Brain microvascular endothelial cell (primary cell): ENCODE measurements around the gene ERCC6.

ENCODE experiments used
- DNase-seq: peaks from one replicate; pipeline ENCODE4 v3.0.0-alpha.2; 2020
- H3K27ac ChIP-seq: fragments of 250-450 bp; sonication (Bioruptor Pico); 2 replicates; pipeline ENCODE4 v1.5.1; 2020; ENCODE audit warnings: mild to moderate bottlenecking, moderate library complexity
- H3K27me3 ChIP-seq: fragments of 250-450 bp; sonication (Bioruptor Pico); replicated peaks from 2 replicates; pipeline ENCODE4 v1.5.1; 2020; ENCODE audit warnings: mild to moderate bottlenecking
- H3K36me3 ChIP-seq: fragments of 250-450 bp; sonication (Bioruptor Pico); replicated peaks from 2 replicates; pipeline ENCODE4 v1.5.1; 2020; ENCODE audit warnings: mild to moderate bottlenecking
- H3K4me3 ChIP-seq: 2 replicates; pipeline ENCODE4 v1.5.1; 2011; ENCODE audit warnings: low read depth, mild to moderate bottlenecking, control low read depth, low read length, moderate library complexity
- in situ Hi-C: cut with HindIII; loops from 2 replicates; pipeline ENCODE4 v1.10.0; 2017; ENCODE audit warnings: low sequenced_read_pairs, low pct_ligation_motif_present
- TF ChIP-seq, protein P1 (sequence below): IDR thresholded peaks from 2 replicates; pipeline ENCODE4 v1.5.1; 2011; ENCODE audit warnings: low read depth, mild to moderate bottlenecking, moderate library complexity, low read length, control low read depth, inconsistent platforms; ENCODE audit errors: missing control alignments

The ERCC6 gene

DNA sequence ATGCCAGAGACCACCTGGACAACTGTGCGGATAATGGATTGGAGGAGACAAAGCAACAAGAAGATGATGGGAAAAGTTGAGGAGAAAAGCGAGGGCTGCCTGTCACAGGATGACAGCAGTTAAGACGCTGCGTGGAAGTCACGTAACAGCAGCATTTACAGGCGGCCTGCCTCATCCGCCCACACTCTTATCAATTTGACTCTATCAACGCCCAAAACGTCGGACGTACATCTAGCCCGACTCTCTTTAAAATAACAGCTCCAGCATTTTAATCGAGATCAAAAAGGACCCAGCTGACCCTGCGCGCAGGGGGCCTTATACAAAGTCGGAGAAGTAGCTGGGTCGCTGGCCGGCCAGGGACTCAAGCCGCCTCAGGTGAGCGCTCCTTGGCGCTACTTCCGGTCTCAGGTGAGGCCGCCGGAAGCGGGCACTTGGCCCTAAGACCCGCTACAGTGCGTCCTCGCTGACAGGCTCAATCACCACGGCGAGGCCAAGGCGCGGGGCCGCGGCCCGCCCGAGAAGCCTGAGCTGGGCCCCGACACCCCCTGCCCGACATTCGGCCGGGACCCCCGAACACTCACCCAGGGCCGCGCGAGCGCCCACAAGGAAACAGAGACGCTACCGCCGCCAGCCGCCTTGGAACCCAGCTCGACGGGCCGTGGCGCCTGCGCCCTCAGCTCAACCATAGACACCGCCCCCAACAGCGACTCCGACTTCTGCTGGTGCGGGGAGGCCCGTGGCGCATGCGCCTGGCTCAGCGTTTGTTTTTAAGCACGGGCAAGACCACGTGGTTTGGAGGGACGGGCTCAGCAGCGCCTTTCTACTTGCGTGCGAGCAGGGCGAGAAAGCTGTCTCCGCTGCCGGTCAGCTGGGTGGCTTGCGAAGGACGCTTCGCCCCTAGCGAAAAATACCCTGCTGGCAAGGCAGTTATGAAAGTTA is at the start of gene ERCC6:
Gene ERCC6 (minus strand): TSS at position 741 of the 939 bp plus-strand sequence.
- H3K27ac ChIP-seq, result peak within 1 kb of the TSS; percentile 95
- TF ChIP-seq, protein P1, sequence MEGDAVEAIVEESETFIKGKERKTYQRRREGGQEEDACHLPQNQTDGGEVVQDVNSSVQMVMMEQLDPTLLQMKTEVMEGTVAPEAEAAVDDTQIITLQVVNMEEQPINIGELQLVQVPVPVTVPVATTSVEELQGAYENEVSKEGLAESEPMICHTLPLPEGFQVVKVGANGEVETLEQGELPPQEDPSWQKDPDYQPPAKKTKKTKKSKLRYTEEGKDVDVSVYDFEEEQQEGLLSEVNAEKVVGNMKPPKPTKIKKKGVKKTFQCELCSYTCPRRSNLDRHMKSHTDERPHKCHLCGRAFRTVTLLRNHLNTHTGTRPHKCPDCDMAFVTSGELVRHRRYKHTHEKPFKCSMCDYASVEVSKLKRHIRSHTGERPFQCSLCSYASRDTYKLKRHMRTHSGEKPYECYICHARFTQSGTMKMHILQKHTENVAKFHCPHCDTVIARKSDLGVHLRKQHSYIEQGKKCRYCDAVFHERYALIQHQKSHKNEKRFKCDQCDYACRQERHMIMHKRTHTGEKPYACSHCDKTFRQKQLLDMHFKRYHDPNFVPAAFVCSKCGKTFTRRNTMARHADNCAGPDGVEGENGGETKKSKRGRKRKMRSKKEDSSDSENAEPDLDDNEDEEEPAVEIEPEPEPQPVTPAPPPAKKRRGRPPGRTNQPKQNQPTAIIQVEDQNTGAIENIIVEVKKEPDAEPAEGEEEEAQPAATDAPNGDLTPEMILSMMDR, result no peak
- no peaks in the 10 kb centered on the region for H3K36me3 ChIP-seq
- peak; percentile 99 for DNase-seq
- peak within 1 kb of the TSS; percentile 77 for H3K4me3 ChIP-seq
- in situ Hi-C loops, result no loop called here
- H3K27me3 ChIP-seq, result no peaks in the 10 kb centered on the region

DNA sequence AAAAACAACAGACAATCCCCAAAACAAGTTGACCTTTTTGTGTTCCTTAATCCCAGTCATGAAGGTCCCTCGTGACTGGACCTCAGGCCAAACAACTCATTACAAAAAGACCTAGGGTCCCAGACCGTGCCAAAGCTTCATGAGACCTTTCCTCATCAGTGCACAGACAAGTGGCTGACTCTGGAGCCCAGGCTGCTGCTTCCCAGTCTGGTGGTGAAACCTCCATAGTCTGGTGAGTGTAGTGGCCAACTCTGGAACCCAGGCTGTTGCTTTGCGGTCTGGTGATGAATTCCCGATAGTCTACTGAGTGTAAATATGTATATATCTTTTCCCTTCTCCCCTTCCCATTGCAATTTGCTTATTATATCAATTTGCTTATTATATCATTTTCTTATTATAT is 49.1 kb upstream of the ERCC6 start:
- H3K27ac ChIP-seq, result no peak overlapping the region
- no peak for DNase-seq
- no peaks in the 10 kb centered on the region for H3K36me3 ChIP-seq
- H3K4me3 ChIP-seq, result no peak overlapping the region
- H3K27me3 ChIP-seq, result no peaks in the 10 kb centered on the region
- in situ Hi-C loops, result no loop called here
- TF ChIP-seq, protein P1, result no peak

DNA sequence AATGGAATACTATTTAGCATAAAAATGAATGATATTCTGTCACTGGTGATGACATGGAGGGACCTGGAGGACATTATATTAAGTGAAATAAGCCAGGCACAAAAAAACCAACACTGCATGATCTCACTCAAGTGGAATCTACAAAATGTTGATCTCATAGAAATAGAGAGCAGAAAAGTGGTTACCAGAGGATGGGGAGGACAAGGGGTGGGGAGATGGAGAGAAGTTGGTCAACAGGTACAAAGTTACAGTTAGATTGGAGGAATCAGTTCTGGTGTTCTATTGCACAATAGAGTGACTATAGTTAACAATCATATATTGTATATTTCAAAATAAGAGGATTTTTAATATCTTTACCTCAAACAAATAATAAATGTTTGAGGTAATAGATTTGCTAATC is 46.5 kb upstream of the ERCC6 start:
- no peak overlapping the region for H3K4me3 ChIP-seq
- H3K27me3 ChIP-seq, result no peaks in the 10 kb centered on the region
- DNase-seq, result no peak
- in situ Hi-C loops, result no loop called here
- H3K27ac ChIP-seq, result no peak overlapping the region
- TF ChIP-seq, protein P1, result no peak
- H3K36me3 ChIP-seq, result no peaks in the 10 kb centered on the region

DNA sequence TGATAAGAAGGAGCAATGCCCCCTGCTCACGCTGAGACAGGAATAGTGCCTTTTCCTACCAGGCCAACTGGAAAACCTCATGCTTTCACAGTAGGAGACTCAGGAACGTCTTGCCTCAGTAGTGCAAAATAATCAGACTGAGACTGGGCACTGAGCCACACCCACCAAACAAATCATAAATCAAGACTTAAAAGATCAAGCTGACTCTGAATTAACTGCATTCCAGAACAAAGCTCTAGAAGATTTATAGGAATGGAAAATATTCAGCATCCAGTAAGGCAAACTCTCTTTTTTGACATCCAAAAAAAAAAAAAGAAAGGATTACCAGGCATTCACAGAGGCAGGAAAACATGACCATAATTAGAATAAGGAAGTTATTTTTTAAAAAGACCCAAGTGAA is 40.7 kb upstream of the ERCC6 start:
- in situ Hi-C loops, result no loop called here
- Histone ChIP-seq H3K4me3 (no peak overlapping the region), H3K27me3 (no peaks in the 10 kb centered on the region), H3K27ac (no peak overlapping the region), H3K36me3 (no peaks in the 10 kb centered on the region)
- TF ChIP-seq, protein P1, result no peak
- DNase-seq, result no peak

- Histone ChIP-seq H3K27me3 (no peaks in the 10 kb centered on the region), H3K27ac (no peak overlapping the region), H3K4me3 (no peak overlapping the region), H3K36me3 (no peaks in the 10 kb centered on the region)
- in situ Hi-C loops, result no loop called here
- DNase-seq, result no peak
- TF ChIP-seq, protein P1, result no peak
Measured at GRCh38 chr10:49578392-49578791, 39.5 kb upstream of the ERCC6 start.
